Natural killer cell (primary cell): ENCODE measurements around the gene CD93. TPM values are rescaled to one million over a fixed set of nuclear protein-coding genes. Genes with fewer than 3 reads are reported as not detected.

Experiments
- ATAC-seq, 3 donors: fragments of 150-1000 bp in 2 of 3; fragments of 200-7000 bp in 1 of 3; cut with Tn5 transposase; 1 replicate in 1 of 3; 2 replicates in 2 of 3; pipeline ENCODE4 v1.10.0; 2021; ENCODE audit warnings: mild to moderate bottlenecking in 2 of 3, moderate library complexity in 2 of 3
- DNase-seq, 2 donors: peaks; one replicate each; pipeline versions ENCODE4 v3.0.0 to v3.0.0-alpha.2; 2013 to 2021; ENCODE audit warnings: mixed read lengths in 1 of 2
- H3K27ac ChIP-seq: one replicate; pipeline ENCODE4 v1.5.1; 2013; ENCODE audit warnings: mild to moderate bottlenecking, low read length
- H3K27me3 ChIP-seq: one replicate; pipeline ENCODE4 v1.6.1; 2013; ENCODE audit warnings: low read length; ENCODE audit not compliant: control insufficient read depth, insufficient read depth
- H3K36me3 ChIP-seq: one replicate; pipeline ENCODE4 v1.6.1; 2013; ENCODE audit warnings: low read length; ENCODE audit not compliant: control insufficient read depth, insufficient read depth
- H3K4me1 ChIP-seq: one replicate; pipeline ENCODE4 v1.6.1; 2013; ENCODE audit warnings: low read length; ENCODE audit not compliant: control insufficient read depth, insufficient read depth
- H3K4me3 ChIP-seq: one replicate; pipeline ENCODE4 v1.5.1; 2013; ENCODE audit warnings: low read length
- H3K9me3 ChIP-seq: one replicate; pipeline ENCODE4 v1.6.1; 2013; ENCODE audit warnings: low read length; ENCODE audit not compliant: control insufficient read depth, insufficient read depth
- H3K27ac Mint-ChIP-seq, 2 donors: one replicate each; pipeline ENCODE4 v1.8.0; 2022; ENCODE audit warnings: mild to moderate bottlenecking in 2 of 2, mixed read lengths in 2 of 2, moderate library complexity in 1 of 2
- H3K27me3 Mint-ChIP-seq, 2 donors: one replicate each; pipeline ENCODE4 v1.8.0; 2022; ENCODE audit warnings: low read depth in 2 of 2, mixed read lengths in 2 of 2
- H3K36me3 Mint-ChIP-seq: one replicate; pipeline ENCODE4 v1.8.0; 2022; ENCODE audit warnings: mixed read lengths
- H3K4me1 Mint-ChIP-seq, 2 donors: one replicate each; pipeline ENCODE4 v1.8.0; 2022; ENCODE audit warnings: mixed read lengths in 2 of 2
- H3K4me3 Mint-ChIP-seq: one replicate; pipeline ENCODE4 v1.8.0; 2022; ENCODE audit warnings: mild to moderate bottlenecking, moderate library complexity, mixed read lengths
- H3K9me3 Mint-ChIP-seq, 2 donors: one replicate each; pipeline ENCODE4 v1.8.0; 2022; ENCODE audit warnings: mixed read lengths in 2 of 2
- CTCF ChIP-seq: fragments of 200-600 bp; IDR thresholded peaks from one replicate; pipeline ENCODE4 v1.8.0; 2022; ENCODE audit warnings: antibody characterized with exemption
- WGBS: methylation state at CpG from one replicate; pipeline ENCODE4 v1.1.7; 2013; ENCODE audit warnings: missing lambda C conversion rate; ENCODE audit not compliant: insufficient coverage; 5-methylcytosine and 5-hydroxymethylcytosine counted together
- intact Hi-C: fragments of 100-400 bp; cut with micrococcal nuclease; formaldehyde crosslinking; loops from one replicate; pipeline ENCODE4 v1.14.2; 2022
- total RNA-seq, 4 donors: library from RNA; stranded (reverse); fragments of 120-200 nt in 1 of 4; gene quantifications; one replicate each; pipeline versions ENCODE4 v1.2.3 to v1.2.4, GENCODE V29; 2013 to 2022

Gene CD93
- total RNA-seq, 3 donors from 2014 or later (not counting 1 experiment from before 2014, with no cell fraction given) = 8.0 to 17.9 (median 17.2) TPM

GRCh38 chr20:23129891-23130621 lies 43.9 kb upstream of the CD93 start:
- H3K9me3 ChIP-seq = no peaks in the 10 kb centered on the region
- no peaks in the 10 kb centered on the region for H3K36me3 ChIP-seq
- no peak for DNase-seq
- intact Hi-C loops = no loop called here
- Mint-ChIP-seq H3K4me1 (peaks cover 0 to 27% of the 10 kb centered on the region in 2 donors), H3K27me3 (no peaks in the 10 kb centered on the region), H3K27ac (no peak overlapping the region), H3K36me3 (no peaks in the 10 kb centered on the region), H3K9me3 (no peaks in the 10 kb centered on the region), H3K4me3 (no peak overlapping the region)
- peaks cover 42% of the 10 kb centered on the region for H3K4me1 ChIP-seq
- H3K27me3 ChIP-seq = no peaks in the 10 kb centered on the region
- no peak for TF ChIP-seq CTCF
- 70% methylated on average over 12 of the region's 12 CpGs for WGBS
- ATAC-seq = no peak
- H3K4me3 ChIP-seq = no peak overlapping the region
- no peak overlapping the region for H3K27ac ChIP-seq

GRCh38 chr20:23129266-23129665 lies 43.1 kb upstream of the CD93 start:
- no peak overlapping the region for H3K27ac ChIP-seq
- Mint-ChIP-seq H3K36me3 (no peaks in the 10 kb centered on the region), H3K4me1 (peaks cover 0 to 27% of the 10 kb centered on the region in 2 donors), H3K27me3 (no peaks in the 10 kb centered on the region), H3K4me3 (no peak overlapping the region), H3K9me3 (no peaks in the 10 kb centered on the region), H3K27ac (no peak overlapping the region)
- H3K9me3 ChIP-seq = no peaks in the 10 kb centered on the region
- DNase-seq (no peak), ATAC-seq (no peak)
- intact Hi-C loops = no loop called here
- no peak for TF ChIP-seq CTCF
- H3K4me1 ChIP-seq = peaks cover 45% of the 10 kb centered on the region
- WGBS = 82% methylated on average over 1 of the region's 2 CpGs
- no peaks in the 10 kb centered on the region for H3K27me3 ChIP-seq
- no peaks in the 10 kb centered on the region for H3K36me3 ChIP-seq
- no peak overlapping the region for H3K4me3 ChIP-seq

- H3K36me3 Mint-ChIP-seq = no peaks in the 10 kb centered on the region
- no peak overlapping the region for H3K27ac ChIP-seq
- H3K36me3 ChIP-seq = no peaks in the 10 kb centered on the region
- peak in 1 of 2 donors; percentile 12 for DNase-seq
- H3K4me3 ChIP-seq = no peak overlapping the region
- no peaks in the 10 kb centered on the region for H3K9me3 Mint-ChIP-seq
- no peaks in the 10 kb centered on the region for H3K27me3 Mint-ChIP-seq
- no peaks in the 10 kb centered on the region for H3K9me3 ChIP-seq
- 74% methylated on average over 13 of the region's 13 CpGs for WGBS
- peak overlapping the region in 1 of 2 donors; percentile 12 for H3K27ac Mint-ChIP-seq
- no peaks in the 10 kb centered on the region for H3K27me3 ChIP-seq
- peaks cover 45% of the 10 kb centered on the region for H3K4me1 ChIP-seq
- intact Hi-C loops = no loop called here
- TF ChIP-seq CTCF = no peak
- ATAC-seq = no peak
- H3K4me1 Mint-ChIP-seq = peaks cover 0 to 27% of the 10 kb centered on the region in 2 donors
- H3K4me3 Mint-ChIP-seq = no peak overlapping the region
Measured at GRCh38 chr20:23128461-23129125, 42.5 kb upstream of the CD93 start.
